Keratinocyte (primary cell): Measurements from ENCODE around the gene MGMT.

Experiments used
- CTCF ChIP-seq, 3 experiments: IDR thresholded peaks in 1 of 3; conservative IDR thresholded peaks in 1 of 3; optimal IDR thresholded peaks in 1 of 3; 2 replicates in 2 of 3; 3 replicates in 1 of 3; pipeline versions ENCODE3 to v1.5.1; 2011; ENCODE audit warnings: low read length in 3 of 3, mild to moderate bottlenecking in 3 of 3, moderate library complexity in 2 of 3, control low read depth in 1 of 3, inconsistent platforms in 1 of 3; ENCODE audit not compliant: insufficient read depth in 2 of 3; ENCODE audit errors: extremely low read depth in 1 of 3
- EZH2 ChIP-seq: IDR thresholded peaks from one replicate; pipeline ENCODE4 v1.6.1; 2012; ENCODE audit warnings: inconsistent platforms, mild to moderate bottlenecking, low read length, moderate library complexity

- TF ChIP-seq CTCF (optimal IDR thresholded peaks at IDR 0.05 in 1 of 3, IDR thresholded peaks at IDR 0.05 in 1 of 3, conservative IDR thresholded peaks at IDR 0.05 in 1 of 3; ENCODE audit: extremely low read depth in 1 of 3, insufficient read depth in 2 of 3, low read length in 3 of 3) (no peak), EZH2 (no peak)
These were observed 146.4 kb downstream of the MGMT start for GRCh38 chr10:129613377-129613980.
